ENCODE results near the gene AKT2. TPM values are rescaled to one million over a fixed set of nuclear protein-coding genes. Genes with fewer than 3 reads are reported as not detected.
A peak's percentile ranks its signal among the peaks of the same experiment; 100 is the strongest.

AKT2 gene
- total RNA-seq, 4 donors from 2014 or later, result 88.0 to 387 (median 102) TPM

DNA sequence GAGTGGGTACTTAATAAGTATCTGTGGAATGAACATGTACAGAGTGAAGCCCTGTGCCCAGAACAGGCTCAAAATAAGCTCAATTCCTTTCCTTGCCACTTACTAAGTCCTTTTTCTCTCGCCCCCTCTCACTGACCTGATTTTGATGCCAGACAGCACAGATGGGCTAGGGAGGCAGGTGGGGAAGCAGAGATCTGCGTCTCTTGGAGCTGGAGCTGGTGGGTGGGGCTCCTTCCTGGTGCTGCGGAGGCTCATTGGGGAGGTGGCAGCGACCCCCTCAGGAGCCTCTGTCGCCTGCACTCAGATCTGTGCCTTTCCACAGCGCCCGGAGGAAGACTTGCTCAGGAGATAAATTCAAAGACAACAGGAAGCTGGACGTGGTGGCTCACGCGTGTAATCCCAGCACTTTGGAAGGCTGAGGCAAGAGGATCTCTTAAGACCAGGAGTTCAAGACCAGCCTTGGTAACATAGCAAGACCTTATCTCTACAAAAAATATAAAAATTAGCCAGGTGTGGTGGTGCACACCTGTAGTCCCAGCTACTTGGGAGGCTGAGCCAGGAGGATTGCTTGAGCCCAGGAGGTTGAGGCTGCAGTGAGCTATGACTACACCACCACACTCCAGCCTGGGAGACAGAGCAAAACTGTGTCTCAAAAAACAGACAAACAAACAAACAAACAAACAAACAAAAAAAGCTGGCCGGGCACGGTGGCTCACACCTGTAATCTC, 14.6 kb downstream of the AKT2 start:
- Histone ChIP-seq H3K4me1 (peaks cover 62 to 67% of the 10 kb centered on the region in 2 donors), H3K36me3 (no peaks in the 10 kb centered on the region), H3K4me3 (no peak overlapping the region), H3K27ac (peak overlapping the region in 2 of 4 donors; percentile 23 to 95), H3K27me3 (no peaks in the 10 kb centered on the region), H3K9me3 (no peaks in the 10 kb centered on the region)
- in situ Hi-C loops (cut with MboI; ENCODE audit: low sequenced_read_pairs in 4 of 4), result no loop called here
- TF ChIP-seq, protein P1, sequence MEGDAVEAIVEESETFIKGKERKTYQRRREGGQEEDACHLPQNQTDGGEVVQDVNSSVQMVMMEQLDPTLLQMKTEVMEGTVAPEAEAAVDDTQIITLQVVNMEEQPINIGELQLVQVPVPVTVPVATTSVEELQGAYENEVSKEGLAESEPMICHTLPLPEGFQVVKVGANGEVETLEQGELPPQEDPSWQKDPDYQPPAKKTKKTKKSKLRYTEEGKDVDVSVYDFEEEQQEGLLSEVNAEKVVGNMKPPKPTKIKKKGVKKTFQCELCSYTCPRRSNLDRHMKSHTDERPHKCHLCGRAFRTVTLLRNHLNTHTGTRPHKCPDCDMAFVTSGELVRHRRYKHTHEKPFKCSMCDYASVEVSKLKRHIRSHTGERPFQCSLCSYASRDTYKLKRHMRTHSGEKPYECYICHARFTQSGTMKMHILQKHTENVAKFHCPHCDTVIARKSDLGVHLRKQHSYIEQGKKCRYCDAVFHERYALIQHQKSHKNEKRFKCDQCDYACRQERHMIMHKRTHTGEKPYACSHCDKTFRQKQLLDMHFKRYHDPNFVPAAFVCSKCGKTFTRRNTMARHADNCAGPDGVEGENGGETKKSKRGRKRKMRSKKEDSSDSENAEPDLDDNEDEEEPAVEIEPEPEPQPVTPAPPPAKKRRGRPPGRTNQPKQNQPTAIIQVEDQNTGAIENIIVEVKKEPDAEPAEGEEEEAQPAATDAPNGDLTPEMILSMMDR (IDR thresholded peaks at IDR 0.05 in 4 of 5, conservative IDR thresholded peaks at IDR 0.05 in 1 of 5), result no peak
- TF ChIP-seq POLR2A (IDR thresholded peaks at IDR 0.05), result no peak
- ATAC-seq, result no peak
- intact Hi-C loops (cut with DNase I; ENCODE audit: low total_unique reads), result no loop called here
- DNase-seq, result no peak

DNA sequence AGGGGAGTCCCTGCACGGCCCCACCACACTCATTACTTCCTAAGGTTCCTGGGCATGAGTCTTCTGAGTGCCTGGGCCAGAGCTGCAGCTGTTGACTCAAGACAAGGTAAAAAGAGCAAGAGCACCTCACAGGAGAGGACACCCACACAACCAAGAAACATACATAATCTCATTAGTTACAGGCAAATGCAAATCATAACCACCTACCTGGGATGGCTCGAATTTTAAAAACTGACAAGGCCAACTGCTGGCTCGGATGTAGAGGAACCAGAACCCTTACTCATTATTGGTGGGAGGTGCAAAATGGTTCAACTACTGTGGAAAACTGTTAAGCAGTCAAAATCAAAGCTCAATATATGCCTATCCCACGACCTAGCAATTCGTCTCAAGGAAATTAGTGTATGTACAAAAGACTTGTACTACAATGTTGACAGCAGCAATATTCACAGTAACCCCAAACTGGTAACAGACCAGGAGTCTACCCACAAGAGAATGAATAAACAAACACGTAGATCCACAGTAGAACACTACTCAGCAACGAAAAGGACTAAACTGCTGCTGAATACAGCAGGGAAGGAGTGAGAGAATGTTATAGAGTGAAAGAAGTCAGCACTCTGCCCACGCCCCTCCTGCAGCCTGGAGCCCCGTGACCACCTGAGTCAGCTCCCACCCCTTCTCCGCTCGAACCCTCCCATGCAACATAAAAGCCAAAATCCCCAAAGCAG, 15.8 kb downstream of the AKT2 start:
- intact Hi-C loops (cut with DNase I; ENCODE audit: low total_unique reads), result loop anchor here (10.0 kb wide), 2 partner anchors 445 to 1605 kb away; no protein-coding TSS in a partner anchor

DNA sequence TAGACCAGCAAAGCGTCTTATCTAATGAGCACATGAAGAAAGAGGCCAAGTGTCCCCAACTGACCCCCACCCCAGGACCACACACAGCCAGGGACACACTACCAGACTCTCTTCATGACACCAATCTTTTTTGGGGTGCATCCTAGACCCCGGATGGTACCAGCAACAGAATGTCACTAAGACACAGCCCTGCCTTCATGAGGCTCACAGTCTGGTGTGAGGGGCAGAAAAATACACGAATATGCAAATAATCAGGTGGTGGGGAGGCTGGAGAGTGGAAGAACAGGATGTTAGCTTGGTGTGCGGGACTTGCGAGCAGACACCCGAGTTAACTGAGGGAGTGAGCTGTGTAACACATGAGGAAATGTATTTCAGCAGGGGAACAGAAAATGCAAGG, 17.5 kb downstream of the AKT2 start:
- Histone ChIP-seq H3K27me3 (no peaks in the 10 kb centered on the region), H3K36me3 (peaks cover 0 to 4% of the 10 kb centered on the region in 2 donors), H3K4me1 (peaks cover 63 to 70% of the 10 kb centered on the region in 2 donors), H3K27ac (peak overlapping the region; percentile 93 to 98 (median 96)), H3K9me3 (no peaks in the 10 kb centered on the region), H3K4me3 (peak overlapping the region in 1 of 4 donors; percentile 27)
- DNase-seq, result no peak
- no peak for ATAC-seq
- intact Hi-C loops (cut with DNase I; ENCODE audit: low total_unique reads) (loop anchor here (10.0 kb wide), 2 partner anchors 443 to 1603 kb away; no protein-coding TSS in a partner anchor), in situ Hi-C loops (cut with MboI; ENCODE audit: low sequenced_read_pairs in 4 of 4) (no loop called here)
- TF ChIP-seq POLR2A (IDR thresholded peaks at IDR 0.05), result no peak
- TF ChIP-seq, protein P1 (IDR thresholded peaks at IDR 0.05 in 4 of 5, conservative IDR thresholded peaks at IDR 0.05 in 1 of 5), result no peak

More for the DNA sequence above, 15.8 kb downstream of the AKT2 start:
- no peak for TF ChIP-seq POLR2A (IDR thresholded peaks at IDR 0.05)
- TF ChIP-seq, protein P1 (IDR thresholded peaks at IDR 0.05 in 4 of 5, conservative IDR thresholded peaks at IDR 0.05 in 1 of 5), result no peak
- no peak for ATAC-seq
- no peaks in the 10 kb centered on the region for H3K9me3 ChIP-seq
- H3K4me3 ChIP-seq, result no peak overlapping the region
- peaks cover 63 to 69% of the 10 kb centered on the region in 2 donors for H3K4me1 ChIP-seq
- H3K27me3 ChIP-seq, result no peaks in the 10 kb centered on the region
- DNase-seq, result no peak
- H3K36me3 ChIP-seq, result peaks cover 0 to 4% of the 10 kb centered on the region in 2 donors
- H3K27ac ChIP-seq, result peak overlapping the region; percentile 93 to 98 (median 96)
- in situ Hi-C loops (cut with MboI; ENCODE audit: low sequenced_read_pairs in 4 of 4), result no loop called here

DNA sequence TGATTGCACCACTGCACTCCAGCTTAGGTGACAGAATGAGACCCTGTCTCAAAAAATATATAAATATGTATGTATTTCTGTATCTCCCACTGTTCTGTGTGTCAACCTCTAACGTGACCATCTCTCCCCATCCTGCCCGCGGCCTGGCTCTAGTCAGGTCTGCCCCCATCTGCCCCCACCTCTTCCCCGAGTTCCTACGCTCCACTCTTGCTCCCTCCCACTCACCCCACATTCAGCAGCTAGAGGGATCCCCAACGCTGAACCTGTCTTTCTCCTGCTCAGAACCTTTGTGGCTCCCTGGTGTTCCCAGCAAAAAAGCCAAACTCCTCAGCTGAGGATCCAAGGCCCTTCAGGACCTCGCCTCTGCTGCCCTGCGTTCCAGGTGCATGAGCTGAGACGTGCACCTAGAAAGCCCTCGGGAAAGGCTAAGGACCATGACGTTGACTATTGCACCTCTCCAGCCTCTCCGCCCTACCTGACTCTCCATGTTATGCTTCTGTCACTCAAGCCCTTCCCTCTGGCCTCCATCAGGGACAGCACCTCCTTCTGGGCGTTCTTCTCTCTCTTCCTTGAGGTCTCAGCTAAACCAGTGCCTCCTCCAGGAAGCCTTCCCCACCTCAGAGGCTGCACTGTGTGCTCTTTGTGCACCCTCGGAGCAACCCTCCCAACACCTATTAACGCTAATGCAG, 18.1 kb downstream of the AKT2 start:
- Histone ChIP-seq H3K4me3 (no peak overlapping the region), H3K27me3 (no peaks in the 10 kb centered on the region), H3K36me3 (peaks cover 0 to 4% of the 10 kb centered on the region in 2 donors), H3K27ac (peak overlapping the region; percentile 93 to 98 (median 96)), H3K9me3 (no peaks in the 10 kb centered on the region), H3K4me1 (peaks cover 68 to 71% of the 10 kb centered on the region in 2 donors)
- in situ Hi-C loops (cut with MboI; ENCODE audit: low sequenced_read_pairs in 4 of 4), result no loop called here
- no peak for ATAC-seq
- intact Hi-C loops (cut with DNase I; ENCODE audit: low total_unique reads), result loop anchor here (10.0 kb wide), 2 partner anchors 442 to 1602 kb away; no protein-coding TSS in a partner anchor
- TF ChIP-seq, protein P1 (IDR thresholded peaks at IDR 0.05 in 4 of 5, conservative IDR thresholded peaks at IDR 0.05 in 1 of 5), result no peak
- TF ChIP-seq POLR2A (IDR thresholded peaks at IDR 0.05), result no peak
- DNase-seq, result no peak

Data from gastrocnemius medialis (tissue), 4 donors.